Stimulated activated CD8-positive, alpha-beta memory T cell treated with anti-CD3 and anti-CD28 coated beads, Interleukin-15, amount 100 ng/mL, for 4 hours (primary cell): ENCODE results near the gene CLEC2A.

Experiments
- DNase-seq, 2 donors: peaks; one replicate each; pipeline ENCODE4 v3.0.0-alpha.2; 2020; ENCODE audit warnings: low read depth in 2 of 2

Gene CLEC2A

GRCh38 chr12:9933958-9934357 is 1.8 kb upstream of the CLEC2A start:
- DNase-seq: no peak

- DNase-seq: no peak
Measured at GRCh38 chr12:9931245-9931644, 925 bp downstream of the CLEC2A start.

- DNase-seq: no peak
Measured at GRCh38 chr12:9928607-9929006, 3.6 kb downstream of the CLEC2A start.

GRCh38 chr12:9926876-9927275 is 5.3 kb downstream of the CLEC2A start:
- DNase-seq: no peak

- no peak for DNase-seq
Measured at GRCh38 chr12:9925705-9926393, 6.3 kb downstream of the CLEC2A start.

- no peak for DNase-seq
Measured at GRCh38 chr12:9922429-9922828, 9.7 kb downstream of the CLEC2A start.

GRCh38 chr12:9920451-9920850 is 11.7 kb downstream of the CLEC2A start:
- DNase-seq: no peak

GRCh38 chr12:9919443-9919842 is 12.7 kb downstream of the CLEC2A start:
- no peak for DNase-seq

- no peak for DNase-seq
Measured at GRCh38 chr12:9911708-9912107, 20.5 kb downstream of the CLEC2A start.

GRCh38 chr12:9910716-9911421 is 21.3 kb downstream of the CLEC2A start:
- DNase-seq: no peak

- no peak for DNase-seq
Measured at GRCh38 chr12:9909724-9910123, 22.4 kb downstream of the CLEC2A start.

GRCh38 chr12:9908350-9908749 is 23.8 kb downstream of the CLEC2A start:
- DNase-seq: no peak

GRCh38 chr12:9907769-9908168 is 24.4 kb downstream of the CLEC2A start:
- no peak for DNase-seq

GRCh38 chr12:9906873-9907272 is 25.3 kb downstream of the CLEC2A start:
- peak in 1 of 2 donors; percentile 27 for DNase-seq

GRCh38 chr12:9902539-9903228 is 29.5 kb downstream of the CLEC2A start:
- DNase-seq: no peak

GRCh38 chr12:9900930-9901329 is 31.2 kb downstream of the CLEC2A start:
- no peak for DNase-seq

GRCh38 chr12:9899209-9899608 is 33.0 kb downstream of the CLEC2A start:
- DNase-seq: no peak

- DNase-seq: no peak
Measured at GRCh38 chr12:9897535-9897934, 34.6 kb downstream of the CLEC2A start.

GRCh38 chr12:9895215-9895971 is 36.8 kb downstream of the CLEC2A start:
- no peak for DNase-seq

GRCh38 chr12:9888665-9889273 is 43.4 kb downstream of the CLEC2A start:
- DNase-seq: no peak

- DNase-seq: no peak
Measured at GRCh38 chr12:9883175-9883574, 49.0 kb downstream of the CLEC2A start.

GRCh38 chr12:9881988-9882387 is 50.2 kb downstream of the CLEC2A start:
- DNase-seq: no peak
